ENCODE measurements around the gene DNAJC6.

DNAJC6 gene

DNA sequence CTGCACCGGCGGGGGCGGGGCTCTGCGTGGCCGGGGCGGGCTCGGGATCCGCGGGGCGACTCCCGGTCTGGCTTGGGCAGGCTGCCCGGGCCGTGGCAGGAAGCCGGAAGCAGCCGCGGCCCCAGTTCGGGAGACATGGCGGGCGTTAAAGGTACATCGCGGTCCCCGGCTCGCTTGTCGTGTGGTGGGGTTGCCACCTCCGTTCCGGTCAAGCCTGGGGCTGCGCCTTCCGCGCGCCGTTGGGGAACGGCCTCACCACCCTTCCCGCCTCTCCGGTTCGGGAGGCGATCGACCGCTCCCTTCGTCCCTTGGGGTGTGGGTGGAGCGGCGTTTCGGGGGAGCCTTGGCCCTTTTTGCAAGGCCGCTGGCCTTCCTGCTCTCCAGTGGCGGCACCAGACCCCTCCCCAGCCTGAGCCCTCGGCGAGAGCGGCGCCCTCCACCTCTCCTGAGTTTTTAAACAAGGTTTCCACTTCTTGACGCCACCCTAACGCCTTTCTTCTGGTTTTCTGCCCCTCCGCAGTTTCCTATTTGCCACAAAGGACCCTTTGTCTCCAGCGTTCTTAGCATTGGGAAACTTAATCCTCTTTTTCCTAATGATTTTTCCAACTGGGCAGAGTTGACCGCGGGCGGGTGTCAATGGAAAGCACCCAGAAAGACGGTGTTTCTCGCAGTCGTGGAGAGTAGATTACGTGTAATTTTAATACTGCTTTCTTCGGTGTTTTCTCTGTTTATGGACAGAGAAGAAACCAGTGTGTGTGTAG, 111.4 kb downstream of the DNAJC6 start, which contains the start of the genes LEPR and LEPROT:
Gene LEPR, plus strand, starts transcription at position 79 of the 761 bp plus-strand sequence. CDS start 144,898 bp downstream, outside the sequence.
Gene LEPROT, plus strand, starts transcription at position 79 of the 761 bp plus-strand sequence. Its CDS starts 57 bp downstream, at position 136.
- no peak for DNase-seq (ENCODE audit: low read depth, low spot score)
- peak within 1 kb of the TSS; percentile 86 for H3K4me3 ChIP-seq (ENCODE audit: low read length)

DNA sequence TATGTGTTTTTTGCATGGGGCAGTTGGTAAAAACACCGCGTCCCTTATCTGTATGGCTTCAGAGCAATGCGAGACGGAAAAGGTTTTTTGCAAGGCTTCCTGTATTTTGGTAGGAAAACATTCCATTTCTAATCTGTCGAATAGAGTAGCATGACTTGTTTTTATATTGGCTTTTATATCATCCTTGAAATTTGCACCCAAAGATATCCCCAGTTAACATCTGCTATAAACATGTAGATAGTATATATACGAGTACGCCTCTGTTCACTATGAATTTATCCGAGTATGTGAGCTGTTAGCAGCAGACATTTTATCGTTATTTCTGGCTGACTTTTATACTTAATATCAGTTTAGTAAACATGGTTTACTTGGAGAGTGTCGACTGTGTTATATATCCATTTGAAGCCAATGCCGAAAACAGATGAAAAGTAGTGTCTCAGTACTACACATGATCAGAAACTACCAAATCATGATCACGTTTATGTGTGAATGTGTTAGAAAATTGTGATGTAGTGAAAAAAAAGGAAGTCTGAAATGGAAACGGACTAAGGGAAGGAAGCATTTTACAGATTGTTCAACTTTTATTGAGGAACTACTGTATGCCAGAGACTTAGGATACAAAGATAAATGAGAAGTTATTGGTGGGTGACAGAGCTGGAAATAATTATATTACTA, 112.1 kb downstream of the DNAJC6 start:
- no peak for DNase-seq (ENCODE audit: low read depth, low spot score)
- H3K4me3 ChIP-seq (ENCODE audit: low read length) = peak overlapping the region; percentile 86

DNA sequence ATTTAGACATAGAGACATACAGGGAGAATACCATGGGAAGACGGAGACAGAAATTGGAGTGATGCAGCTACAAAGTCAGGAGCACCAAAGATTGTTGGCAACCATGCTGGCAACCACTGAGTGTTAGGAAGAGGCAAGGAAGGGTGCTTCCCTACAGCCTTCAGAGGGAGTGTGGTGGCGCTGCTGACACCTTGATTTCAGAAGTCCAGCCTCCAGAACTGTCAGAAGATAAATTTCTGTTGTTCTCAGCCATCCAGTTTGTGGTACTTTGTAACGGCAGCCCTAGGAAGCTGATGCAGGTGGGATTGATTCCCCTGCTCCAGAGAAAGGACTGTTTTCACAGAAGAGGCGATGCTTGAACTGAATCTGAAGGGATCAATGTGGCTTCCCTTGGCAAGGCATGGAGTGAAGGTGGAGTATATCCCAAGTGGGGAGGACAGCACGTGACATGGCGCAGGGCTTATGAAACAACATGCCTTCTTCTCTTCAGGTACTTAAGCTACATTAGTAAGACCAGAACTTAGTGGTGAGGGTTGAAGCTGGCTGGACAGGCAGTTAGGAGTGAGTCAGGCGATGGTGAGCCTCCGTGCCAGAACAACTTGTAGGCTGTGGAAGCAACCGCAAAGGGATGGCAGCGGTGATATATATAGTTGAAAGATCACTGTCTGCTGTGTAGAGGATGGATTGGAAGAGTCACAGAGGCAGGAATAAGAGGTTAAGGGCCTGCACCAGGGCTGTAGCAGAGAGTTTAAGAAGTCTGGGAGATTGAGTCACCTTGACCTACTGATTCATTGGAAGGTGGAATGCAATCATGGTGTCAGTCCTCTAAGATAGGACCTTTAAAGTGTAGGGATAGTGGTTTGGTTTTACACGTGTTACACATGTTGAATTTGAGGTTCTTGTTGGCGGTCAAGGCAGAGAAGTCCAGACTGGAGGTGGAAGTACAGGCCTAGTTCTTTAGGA, 113.2 kb downstream of the DNAJC6 start:
- no peak for DNase-seq (ENCODE audit: low read depth, low spot score)
- H3K4me3 ChIP-seq (ENCODE audit: low read length) = no peak overlapping the region

DNA sequence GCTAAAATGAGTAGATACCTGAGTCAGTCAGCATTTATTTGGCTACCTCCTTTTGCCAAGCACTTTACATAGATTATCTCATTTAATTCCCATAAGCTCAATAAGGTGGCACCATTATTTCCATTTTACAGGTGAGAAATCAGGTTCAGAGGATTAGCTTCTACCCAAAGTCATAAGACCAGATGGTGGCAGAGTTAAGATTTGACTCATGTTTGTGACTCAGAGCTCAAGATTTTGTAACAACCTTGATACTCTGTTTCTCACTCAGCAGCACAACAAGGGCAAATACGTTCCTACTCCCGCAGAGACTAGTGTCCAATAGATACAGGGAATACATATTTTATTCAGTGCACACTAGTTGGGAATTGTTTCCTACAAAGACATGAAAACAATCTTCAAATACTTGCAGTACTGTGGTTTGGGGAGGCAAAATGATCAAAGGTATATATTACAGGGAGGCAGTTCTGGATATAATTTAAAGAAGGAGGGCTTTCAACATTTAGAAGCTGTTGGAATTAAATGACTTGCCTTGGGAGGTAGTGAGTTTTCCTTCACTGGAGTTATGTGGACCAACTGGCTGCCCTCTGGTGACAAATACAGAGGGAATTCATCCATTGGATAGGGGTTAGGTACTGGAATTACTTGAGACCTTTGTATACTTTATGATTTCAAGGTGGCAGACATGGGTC, 114.7 kb downstream of the DNAJC6 start:
- DNase-seq (ENCODE audit: low read depth, low spot score) = no peak
- no peak overlapping the region for H3K4me3 ChIP-seq (ENCODE audit: low read length)

DNA sequence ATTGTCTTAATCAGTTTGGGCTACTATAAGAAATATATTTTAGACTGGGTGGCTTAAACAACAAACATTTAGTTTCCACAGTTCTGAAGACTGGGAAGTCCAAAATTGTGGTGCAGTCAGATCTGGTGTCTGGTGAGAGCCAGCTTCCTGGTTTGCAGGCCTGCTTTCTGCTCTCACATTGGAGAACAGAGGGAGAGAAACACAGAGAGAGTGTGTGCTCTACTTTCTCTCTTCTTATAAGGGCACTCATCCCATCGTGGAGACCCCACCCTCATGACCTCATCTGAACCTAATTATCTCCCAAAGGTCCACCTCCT, 115.2 kb downstream of the DNAJC6 start:
- no peak for DNase-seq (ENCODE audit: low read depth, low spot score)
- H3K4me3 ChIP-seq (ENCODE audit: low read length) = no peak overlapping the region

DNA sequence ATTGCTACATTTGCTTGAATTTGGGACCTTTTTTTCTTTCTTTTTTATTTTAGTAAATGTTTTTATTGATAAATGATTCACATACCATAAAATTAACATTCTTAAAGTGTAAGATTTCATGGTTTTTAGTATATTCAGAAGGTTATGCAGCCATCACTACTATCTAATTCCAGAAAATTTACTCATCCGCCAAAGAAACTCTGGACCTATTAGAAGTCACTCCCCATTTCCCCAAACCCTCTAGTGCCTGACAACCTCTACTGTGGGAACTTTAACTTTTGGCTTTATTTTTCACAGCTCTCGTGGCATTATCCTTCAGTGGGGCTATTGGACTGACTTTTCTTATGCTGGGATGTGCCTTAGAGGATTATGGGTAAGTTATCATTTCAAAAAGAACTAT, 115.7 kb downstream of the DNAJC6 start:
- H3K4me3 ChIP-seq (ENCODE audit: low read length) = no peak overlapping the region
- no peak for DNase-seq (ENCODE audit: low read depth, low spot score)

DNA sequence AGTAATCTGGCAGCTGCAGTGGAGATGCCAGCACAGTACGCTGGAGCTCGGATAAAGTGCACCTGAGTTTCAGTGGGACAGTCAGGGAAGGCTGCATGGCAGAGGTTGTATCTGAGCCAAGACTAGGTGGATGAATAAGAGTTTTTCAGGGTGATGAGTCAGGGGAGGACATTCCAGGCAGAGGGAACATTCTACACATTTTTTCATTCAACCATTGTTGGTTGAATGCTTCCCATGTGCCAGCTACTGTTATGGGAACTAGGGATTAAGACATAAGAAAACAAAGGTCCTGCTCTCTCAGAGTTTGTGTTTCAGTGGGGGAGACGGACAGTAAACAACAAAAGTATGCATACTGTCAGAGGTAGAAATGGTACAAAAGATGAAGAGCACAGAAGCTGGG, 116.4 kb downstream of the DNAJC6 start:
- no peak for DNase-seq (ENCODE audit: low read depth, low spot score)
- H3K4me3 ChIP-seq (ENCODE audit: low read length) = no peak overlapping the region

DNA sequence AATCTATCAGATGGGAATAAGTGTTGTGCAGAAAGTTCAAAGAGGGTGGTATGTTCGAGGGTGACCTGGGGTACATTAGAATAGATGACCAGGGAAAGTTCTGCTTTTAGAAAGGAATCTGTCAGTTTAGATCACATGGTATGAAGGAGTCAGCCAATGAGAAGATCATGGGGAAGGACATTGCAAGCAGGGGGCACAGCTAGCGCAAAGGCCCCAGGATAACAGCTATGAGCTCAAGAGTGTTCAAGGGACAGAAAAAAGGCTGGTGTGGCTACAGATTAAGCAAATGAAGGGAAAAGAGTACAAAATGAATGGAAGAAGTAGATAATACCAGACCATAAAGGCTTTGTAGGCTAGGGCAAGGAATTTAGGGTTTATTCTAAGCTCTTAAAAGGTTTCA, 119.7 kb downstream of the DNAJC6 start:
- H3K4me3 ChIP-seq (ENCODE audit: low read length) = no peak overlapping the region
- DNase-seq (ENCODE audit: low read depth, low spot score) = no peak

DNA sequence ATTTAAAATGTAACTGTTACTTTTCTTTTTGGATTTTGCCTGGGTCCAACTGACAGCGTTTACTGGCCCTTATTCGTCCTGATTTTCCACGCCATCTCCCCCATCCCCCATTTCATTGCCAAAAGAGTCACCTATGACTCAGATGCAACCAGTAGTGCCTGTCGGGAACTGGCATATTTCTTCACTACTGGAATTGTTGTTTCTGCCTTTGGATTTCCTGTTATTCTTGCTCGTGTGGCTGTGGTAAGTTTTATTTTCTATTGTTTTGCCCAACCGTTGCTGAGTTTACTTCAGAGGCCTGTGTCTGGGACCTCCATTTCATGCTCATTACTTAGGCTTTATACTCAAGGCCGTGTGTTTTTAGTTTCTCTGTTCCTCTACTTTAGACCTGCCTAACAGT, 120.5 kb downstream of the DNAJC6 start:
- H3K4me3 ChIP-seq (ENCODE audit: low read length) = no peak overlapping the region
- no peak for DNase-seq (ENCODE audit: low read depth, low spot score)

DNA sequence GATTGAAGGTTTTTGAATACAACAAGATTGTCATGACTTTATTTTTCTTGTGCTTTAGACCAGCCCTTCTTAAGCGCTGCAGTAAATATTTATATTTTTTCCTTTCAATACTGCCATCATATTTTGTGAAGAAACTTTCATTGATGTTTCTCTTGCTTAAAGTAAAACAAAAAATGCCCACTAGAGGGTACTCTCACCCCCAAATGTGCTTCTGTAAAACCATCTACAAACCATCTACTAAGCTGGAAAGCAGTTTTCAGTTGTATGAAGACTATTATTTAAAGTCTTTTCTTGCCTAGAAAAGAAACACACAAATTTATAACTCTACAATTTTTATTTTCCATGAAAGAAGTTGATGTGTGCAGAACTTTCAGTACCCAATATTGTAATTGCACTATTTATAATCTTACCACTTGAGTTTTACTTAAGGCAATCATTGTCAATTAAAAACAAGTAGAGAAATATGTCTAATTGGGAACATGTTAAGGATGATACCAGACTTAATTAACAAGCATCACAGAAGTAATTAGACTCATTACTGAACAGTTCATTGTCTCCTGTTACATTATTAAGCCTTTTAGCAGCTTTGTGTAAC, 121.9 kb downstream of the DNAJC6 start:
- peak; percentile 44 for DNase-seq (ENCODE audit: low read depth, low spot score)

DNA sequence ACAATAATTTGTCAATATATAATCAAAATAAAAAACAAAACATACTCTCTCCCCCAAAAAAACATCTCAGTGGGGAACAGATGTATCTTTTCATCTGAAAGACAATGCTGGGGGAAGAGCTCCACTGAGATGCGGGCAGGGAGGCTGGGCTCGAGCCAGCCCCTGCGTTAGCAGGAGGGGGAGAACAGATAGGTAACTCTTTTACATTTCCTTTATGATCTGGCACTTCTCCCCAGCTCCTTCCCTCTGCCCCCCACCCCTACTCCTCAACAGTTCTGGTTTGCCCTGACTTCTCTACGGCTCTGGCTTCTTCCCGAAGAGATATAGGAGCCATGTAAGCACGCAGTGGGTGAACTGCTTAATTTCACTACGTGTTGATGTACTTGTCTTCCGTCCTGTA, 123.6 kb downstream of the DNAJC6 start:
- no peak for DNase-seq (ENCODE audit: low read depth, low spot score)

More for the DNA sequence above, 121.9 kb downstream of the DNAJC6 start:
- no peak overlapping the region for H3K4me3 ChIP-seq (ENCODE audit: low read length)

DNA sequence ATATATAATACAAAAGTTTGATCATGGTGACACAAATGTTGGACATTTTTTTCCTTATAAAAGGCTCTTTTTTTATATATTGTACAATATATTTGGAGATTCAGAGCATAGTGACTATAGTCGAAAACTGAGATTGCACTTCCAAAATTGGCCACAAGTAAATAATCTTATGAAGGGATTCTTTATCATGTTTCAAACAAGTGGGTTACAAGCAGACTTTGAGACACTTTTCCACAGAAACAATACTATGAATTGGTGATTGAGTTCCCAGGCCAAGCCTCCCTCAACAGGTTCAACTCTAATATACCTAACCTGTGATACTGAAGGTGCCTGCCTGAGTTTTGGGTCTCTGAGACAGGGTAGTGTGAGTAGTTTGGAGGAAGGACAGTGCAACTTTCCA, 124.9 kb downstream of the DNAJC6 start:
- H3K4me3 ChIP-seq (ENCODE audit: low read length) = no peak overlapping the region
- no peak for DNase-seq (ENCODE audit: low read depth, low spot score)

More for the DNA sequence above, 123.6 kb downstream of the DNAJC6 start:
- H3K4me3 ChIP-seq (ENCODE audit: low read length) = no peak overlapping the region

DNA sequence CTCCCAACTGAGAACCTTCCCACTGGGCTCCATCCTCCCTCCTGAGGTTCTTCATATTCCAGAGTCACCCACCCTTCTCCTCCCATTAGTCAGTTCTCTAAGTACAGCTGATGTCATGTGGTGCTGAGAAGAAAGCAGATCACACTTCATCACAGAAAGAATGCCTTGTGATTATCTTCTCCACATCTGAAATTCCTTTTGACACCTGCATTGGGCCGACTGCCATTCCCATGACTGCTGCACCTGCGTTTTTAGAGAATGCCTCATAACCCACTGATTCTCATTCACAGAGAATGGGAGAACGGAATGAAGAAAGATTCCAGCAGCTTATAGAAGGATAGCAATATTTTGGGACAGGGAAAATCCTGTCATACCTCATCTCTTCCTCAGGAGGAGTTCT, 125.4 kb downstream of the DNAJC6 start:
- no peak for DNase-seq (ENCODE audit: low read depth, low spot score)
- H3K4me3 ChIP-seq (ENCODE audit: low read length) = no peak overlapping the region

DNA sequence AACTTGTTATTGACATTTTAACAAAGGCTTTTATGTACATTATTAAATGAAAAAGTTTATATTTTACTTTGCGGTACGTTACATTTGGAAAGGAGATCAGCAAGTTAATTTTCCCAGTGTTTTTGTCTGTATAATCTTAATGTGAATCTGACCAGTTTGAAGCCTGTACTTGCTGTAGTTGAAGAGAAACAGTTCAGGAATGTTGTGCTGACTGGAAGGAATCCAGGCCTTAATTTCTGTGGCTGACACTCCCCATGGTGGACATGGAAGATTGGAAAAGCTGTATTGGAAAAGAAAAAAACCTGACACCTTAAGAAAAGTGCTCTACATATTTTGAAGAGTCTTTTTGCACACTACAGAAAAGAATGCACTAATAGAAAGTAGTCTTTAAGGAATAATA, 126.6 kb downstream of the DNAJC6 start:
- DNase-seq (ENCODE audit: low read depth, low spot score) = no peak
- no peak overlapping the region for H3K4me3 ChIP-seq (ENCODE audit: low read length)

DNA sequence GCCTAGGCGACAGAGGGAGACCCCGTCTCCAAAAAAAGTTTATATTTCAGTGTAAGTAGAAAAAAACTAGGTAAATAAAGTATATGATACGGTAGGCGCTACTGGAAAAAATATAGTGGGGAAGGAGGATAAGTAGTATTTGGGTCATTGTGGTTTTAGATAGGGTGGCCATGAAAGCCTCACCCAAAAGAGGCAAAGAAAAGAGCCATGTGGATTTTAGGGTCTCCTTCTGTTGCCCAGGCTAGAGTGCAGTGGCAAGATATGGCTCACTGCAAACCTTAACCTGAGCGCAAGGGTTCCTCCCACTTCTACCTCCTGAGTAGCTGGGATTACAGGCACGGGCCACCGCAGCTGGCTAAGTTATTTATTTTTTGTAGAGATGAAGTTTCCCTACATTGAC, 128.3 kb downstream of the DNAJC6 start:
- H3K4me3 ChIP-seq (ENCODE audit: low read length) = no peak overlapping the region
- no peak for DNase-seq (ENCODE audit: low read depth, low spot score)

DNA sequence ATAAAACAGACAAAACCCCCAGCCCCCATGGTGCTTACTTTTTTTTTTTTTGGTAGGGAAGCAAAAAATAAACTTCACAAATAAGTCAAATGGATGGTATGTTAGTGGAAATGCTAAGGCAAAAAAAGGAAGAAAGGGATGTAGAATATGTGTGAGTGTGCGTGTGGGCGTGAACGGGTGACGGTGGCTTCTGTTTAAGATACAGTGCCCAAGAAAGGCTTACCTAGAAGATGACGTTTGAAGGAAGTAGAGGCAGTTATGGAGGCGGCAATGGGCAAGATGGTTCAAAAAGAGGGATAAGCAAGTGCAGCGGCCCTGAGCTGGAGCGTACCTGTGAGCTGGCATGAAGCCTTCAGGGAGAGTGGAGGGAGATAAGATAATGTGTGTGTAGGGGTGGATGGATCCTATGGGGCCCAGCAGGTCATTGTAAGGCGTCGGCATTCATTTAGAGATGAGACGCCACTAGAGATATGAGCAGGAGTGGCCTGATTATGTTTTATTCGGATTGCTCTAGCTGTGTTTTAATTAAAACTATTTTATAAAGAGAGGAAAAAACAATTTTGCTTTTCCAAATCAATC, 131.1 kb downstream of the DNAJC6 start:
- no peak for DNase-seq (ENCODE audit: low read depth, low spot score)
- H3K4me3 ChIP-seq (ENCODE audit: low read length) = no peak overlapping the region

DNA sequence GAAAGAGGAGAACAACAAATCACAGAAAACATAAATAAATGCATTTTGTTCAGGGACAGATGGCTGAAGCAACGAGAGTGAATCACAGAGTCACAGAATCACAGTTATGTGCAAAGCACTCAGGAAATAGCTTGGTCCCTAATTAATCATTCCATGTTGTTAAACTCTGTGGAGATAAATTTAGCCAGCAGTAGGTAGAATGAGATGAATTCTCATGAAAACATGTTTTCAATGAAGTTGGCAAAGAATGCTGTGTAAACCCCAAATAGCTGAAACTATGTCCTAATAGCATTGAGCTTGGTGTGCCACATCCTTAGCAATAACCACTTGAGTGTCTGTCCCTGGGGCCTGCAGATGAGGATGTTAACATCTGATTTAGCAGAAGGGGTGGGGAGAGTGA, 131.6 kb downstream of the DNAJC6 start:
- DNase-seq (ENCODE audit: low read depth, low spot score) = no peak
- no peak overlapping the region for H3K4me3 ChIP-seq (ENCODE audit: low read length)

DNA sequence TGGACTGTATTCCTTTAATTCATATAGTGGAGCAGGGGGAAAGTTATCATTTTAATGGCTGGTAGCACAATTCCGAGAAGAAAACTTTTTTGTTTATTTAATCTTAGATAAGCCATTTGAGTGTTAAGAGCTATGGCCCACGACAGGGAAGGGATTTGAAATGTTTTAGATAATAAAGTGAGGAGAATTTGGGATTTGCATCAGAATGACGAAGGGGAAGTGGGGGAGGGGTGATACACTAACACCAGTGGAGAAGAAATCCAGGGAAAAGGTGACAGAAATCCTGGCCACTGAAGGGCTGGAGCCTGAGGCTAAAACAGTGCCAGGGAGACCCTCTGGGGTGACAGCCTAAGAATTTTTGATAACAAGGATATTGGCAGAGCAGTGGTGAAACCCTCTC, 132.1 kb downstream of the DNAJC6 start:
- DNase-seq (ENCODE audit: low read depth, low spot score) = no peak
- H3K4me3 ChIP-seq (ENCODE audit: low read length) = no peak overlapping the region

Data from Jurkat, Clone E6-1 (cell line).